CD4-positive, CD25-positive, alpha-beta regulatory T cell (primary cell): ENCODE measurements around the gene ZNF160. TPM values are rescaled to one million over a fixed set of nuclear protein-coding genes. Genes with fewer than 3 reads are reported as not detected.
A peak's percentile ranks its signal among the peaks of the same experiment; 100 is the strongest.

ENCODE experiments used
- ATAC-seq, 2 donors: fragments of 150-1000 bp; cut with Tn5 transposase; one replicate each; pipeline ENCODE4 v1.10.0; 2021; ENCODE audit warnings: low read depth in 2 of 2, moderate number of reproducible peaks in 2 of 2, moderate library complexity in 1 of 2
- DNase-seq, 3 donors: peaks; one replicate each; pipeline versions ENCODE4 v3.0.0 to v3.0.0-alpha.2; 2012 to 2022; ENCODE audit warnings: mixed read lengths in 1 of 3
- H3K27ac ChIP-seq: one replicate; pipeline ENCODE4 v1.7.0; 2013; ENCODE audit warnings: mild to moderate bottlenecking, low read length; ENCODE audit not compliant: insufficient read depth, poor library complexity, severe bottlenecking
- H3K27me3 ChIP-seq: one replicate; pipeline ENCODE4 v1.7.0; 2013; ENCODE audit warnings: low read length; ENCODE audit not compliant: control insufficient read depth, insufficient read depth
- H3K36me3 ChIP-seq: one replicate; pipeline ENCODE4 v1.7.0; 2013; ENCODE audit warnings: mild to moderate bottlenecking, low read length, moderate library complexity; ENCODE audit not compliant: control insufficient read depth, insufficient read depth
- H3K4me1 ChIP-seq: 2 replicates; pipeline ENCODE4 v1.7.0; 2013; ENCODE audit warnings: mild to moderate bottlenecking, low read length; ENCODE audit not compliant: insufficient read depth, control insufficient read depth, poor library complexity, severe bottlenecking
- H3K4me3 ChIP-seq: one replicate; pipeline ENCODE4 v1.7.0; 2013; ENCODE audit warnings: low read depth, mild to moderate bottlenecking, low read length, moderate library complexity
- H3K9me3 ChIP-seq, 2 experiments: 1 replicate in 1 of 2; 2 replicates in 1 of 2; pipeline ENCODE4 v1.7.0; 2013; ENCODE audit warnings: low read length in 2 of 2, mild to moderate bottlenecking in 1 of 2, moderate library complexity in 1 of 2; ENCODE audit not compliant: control insufficient read depth in 2 of 2
- H3K27ac Mint-ChIP-seq, 3 donors: one replicate each; pipeline ENCODE4 v1.8.0; 2020 to 2022; ENCODE audit warnings: mild to moderate bottlenecking in 3 of 3, mixed read lengths in 3 of 3, moderate library complexity in 2 of 3
- H3K27me3 Mint-ChIP-seq: one replicate; pipeline ENCODE4 v1.8.0; 2022; ENCODE audit warnings: mild to moderate bottlenecking, mixed read lengths
- H3K36me3 Mint-ChIP-seq: one replicate; pipeline ENCODE4 v1.8.0; 2020; ENCODE audit warnings: mixed read lengths
- H3K4me1 Mint-ChIP-seq, 4 donors: one replicate each; pipeline ENCODE4 v1.8.0; 2020 to 2022; ENCODE audit warnings: mixed read lengths in 4 of 4, mild to moderate bottlenecking in 1 of 4
- H3K4me3 Mint-ChIP-seq, 4 donors: one replicate each; pipeline ENCODE4 v1.8.0; 2020 to 2022; ENCODE audit warnings: mild to moderate bottlenecking in 4 of 4, mixed read lengths in 4 of 4, moderate library complexity in 3 of 4
- H3K9me3 Mint-ChIP-seq, 7 donors: one replicate each; pipeline ENCODE4 v1.8.0; 2020 to 2022; ENCODE audit warnings: mixed read lengths in 7 of 7, mild to moderate bottlenecking in 3 of 7, moderate library complexity in 2 of 7
- polyA plus RNA-seq, 4 donors: library from polyadenylated mRNA; unstranded; fragments of 300-500 nt; fragmentation: Illumina TruSeq; gene quantifications; one replicate each; pipeline ENCODE4 v1.2.3, GENCODE V29; 2021
- total RNA-seq: library from RNA; stranded (reverse); gene quantifications from one replicate; pipeline ENCODE4 v1.2.3, GENCODE V29; 2022

Gene ZNF160
- total RNA-seq (47.1 TPM), polyA plus RNA-seq (10 to 100 TPM; 19.5 to 25.8 (median 23.3) TPM)

DNA sequence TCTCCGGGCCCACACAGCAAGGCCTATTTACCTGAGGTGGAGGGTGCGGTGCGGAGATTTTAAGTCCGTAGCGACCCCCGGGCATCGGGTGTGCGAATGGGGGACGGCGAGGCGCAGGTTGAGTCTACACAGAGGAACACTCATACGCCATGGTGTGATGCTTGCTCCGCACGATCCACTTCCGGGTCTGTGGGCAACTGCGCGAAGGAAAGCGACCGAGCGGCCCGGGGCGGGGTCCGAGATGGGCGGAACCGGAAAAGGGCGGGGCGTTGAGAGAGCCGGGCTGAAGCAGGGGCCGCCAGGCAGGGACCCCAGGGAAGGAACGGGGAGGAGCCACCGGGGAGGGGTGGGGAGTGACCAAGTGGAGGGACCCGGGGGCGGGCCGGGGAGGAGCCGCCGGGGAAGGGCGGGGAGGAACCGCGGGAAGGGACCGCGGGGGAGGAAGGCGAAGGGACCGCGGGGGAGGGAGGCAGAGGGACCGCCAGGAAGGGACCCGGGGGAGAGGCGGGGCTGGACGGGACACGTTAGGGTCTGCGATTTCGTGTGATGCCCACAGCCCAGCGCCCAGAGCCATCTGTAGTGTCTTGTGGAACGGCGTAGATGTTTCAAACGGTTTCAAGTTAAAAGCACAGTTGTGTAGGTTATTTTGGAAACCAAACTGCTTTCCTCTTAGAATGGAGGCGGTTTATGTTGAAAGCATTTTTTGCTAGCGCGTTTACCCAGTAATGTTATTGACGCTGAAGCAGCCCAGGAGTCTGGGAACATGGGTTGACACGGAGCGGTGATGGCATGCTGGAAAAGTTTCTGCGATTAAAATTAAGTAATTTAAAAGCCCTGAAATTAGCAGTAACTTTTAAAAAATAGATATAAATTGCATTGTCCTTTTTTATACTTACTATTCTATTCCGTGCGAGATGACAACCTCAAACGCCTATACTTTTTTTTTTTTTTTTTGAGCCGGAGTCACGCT lies at the start of gene ZNF160:
Gene ZNF160 (minus strand): TSS at position 189 of the 970 bp plus-strand sequence. CDS start 17,146 bp downstream, outside the sequence.
- H3K36me3 Mint-ChIP-seq, result peaks cover 18% of the 10 kb centered on the region
- peak within 1 kb of the TSS; percentile 87 for H3K27ac ChIP-seq
- H3K4me1 Mint-ChIP-seq, result peaks cover 10 to 46% (median 26%) of the 10 kb centered on the region in 4 donors
- H3K4me3 Mint-ChIP-seq, result peak within 1 kb of the TSS; percentile 95 to 98 (median 97)
- peaks cover 22% of the 10 kb centered on the region for H3K4me1 ChIP-seq
- H3K27me3 ChIP-seq, result no peaks in the 10 kb centered on the region
- ATAC-seq (peak; percentile 94 to 95), DNase-seq (peak; percentile 94 to 98 (median 95))
- peaks cover 0 to 18% (median 9%) of the 10 kb centered on the region in 7 donors for H3K9me3 Mint-ChIP-seq
- peak within 1 kb of the TSS; percentile 90 to 99 (median 98) for H3K27ac Mint-ChIP-seq
- no peaks in the 10 kb centered on the region for H3K27me3 Mint-ChIP-seq
- peak within 1 kb of the TSS; percentile 87 for H3K4me3 ChIP-seq
- peaks cover under 1 to 12% of the 10 kb centered on the region in 2 experiments for H3K9me3 ChIP-seq
- peaks cover 9% of the 10 kb centered on the region for H3K36me3 ChIP-seq

DNA sequence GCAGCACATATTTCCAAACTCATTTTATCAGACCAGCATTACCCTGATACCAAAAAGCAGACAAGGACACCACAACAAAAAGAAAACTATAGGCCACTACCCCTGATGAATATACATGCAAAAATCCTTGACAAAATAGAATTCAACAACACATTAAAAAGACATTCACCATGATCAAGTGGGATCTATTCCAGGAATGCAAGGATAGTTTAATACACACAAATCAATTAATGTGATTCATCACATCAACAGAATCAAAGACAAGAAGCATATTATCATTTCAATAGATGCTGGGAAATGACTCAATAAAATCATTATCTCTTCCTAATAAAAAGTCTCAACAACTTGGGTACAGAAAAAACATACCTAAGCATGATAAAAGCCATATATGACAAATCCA lies 44.4 kb upstream of the ZNF160 start:
- peaks cover 74% of the 10 kb centered on the region for H3K36me3 Mint-ChIP-seq
- peaks cover 0 to 4% (median 0%) of the 10 kb centered on the region in 4 donors for H3K4me1 Mint-ChIP-seq
- ATAC-seq, result no peak

DNA sequence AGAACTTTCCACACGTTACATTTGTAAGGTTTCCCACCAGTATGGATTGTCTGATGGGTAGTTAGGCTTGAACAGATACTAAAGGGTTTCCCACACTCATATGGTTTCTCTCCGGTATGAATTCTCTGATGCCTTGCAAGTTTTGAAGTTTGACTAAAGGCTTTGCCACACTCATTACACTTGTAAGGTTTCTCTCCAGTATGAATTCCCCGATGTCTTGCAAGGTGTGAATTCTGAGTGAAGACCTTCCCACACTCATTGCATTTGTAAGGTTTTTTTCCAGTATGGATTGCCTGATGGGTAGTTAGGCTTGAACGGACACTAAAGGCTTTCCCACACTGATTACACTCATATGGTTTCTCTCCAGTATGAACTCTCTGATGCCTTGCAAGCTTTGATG lies 37.1 kb upstream of the ZNF160 start:
- no peak for DNase-seq
- no peak overlapping the region for H3K27ac Mint-ChIP-seq
- ATAC-seq, result no peak
- H3K4me1 Mint-ChIP-seq, result peaks cover 0 to 4% (median 0%) of the 10 kb centered on the region in 4 donors
- Histone ChIP-seq H3K4me3 (no peak overlapping the region), H3K27me3 (no peaks in the 10 kb centered on the region), H3K27ac (no peak overlapping the region), H3K9me3 (peaks cover 72 to 79% of the 10 kb centered on the region in 2 experiments), H3K36me3 (peaks cover 26% of the 10 kb centered on the region), H3K4me1 (no peaks in the 10 kb centered on the region)
- H3K4me3 Mint-ChIP-seq, result no peak overlapping the region
- no peaks in the 10 kb centered on the region for H3K27me3 Mint-ChIP-seq
- H3K36me3 Mint-ChIP-seq, result peaks cover 33% of the 10 kb centered on the region
- peaks cover 3 to 85% (median 40%) of the 10 kb centered on the region in 7 donors for H3K9me3 Mint-ChIP-seq

More for the DNA sequence above, 44.4 kb upstream of the ZNF160 start:
- no peak overlapping the region for H3K4me3 Mint-ChIP-seq
- Histone ChIP-seq H3K27me3 (no peaks in the 10 kb centered on the region), H3K9me3 (peaks cover 51 to 75% of the 10 kb centered on the region in 2 experiments), H3K36me3 (peaks cover 65% of the 10 kb centered on the region), H3K4me3 (no peak overlapping the region), H3K27ac (no peak overlapping the region), H3K4me1 (no peaks in the 10 kb centered on the region)
- H3K27ac Mint-ChIP-seq, result no peak overlapping the region
- H3K27me3 Mint-ChIP-seq, result no peaks in the 10 kb centered on the region
- H3K9me3 Mint-ChIP-seq, result peaks cover 0 to 80% (median 36%) of the 10 kb centered on the region in 7 donors
- no peak for DNase-seq

DNA sequence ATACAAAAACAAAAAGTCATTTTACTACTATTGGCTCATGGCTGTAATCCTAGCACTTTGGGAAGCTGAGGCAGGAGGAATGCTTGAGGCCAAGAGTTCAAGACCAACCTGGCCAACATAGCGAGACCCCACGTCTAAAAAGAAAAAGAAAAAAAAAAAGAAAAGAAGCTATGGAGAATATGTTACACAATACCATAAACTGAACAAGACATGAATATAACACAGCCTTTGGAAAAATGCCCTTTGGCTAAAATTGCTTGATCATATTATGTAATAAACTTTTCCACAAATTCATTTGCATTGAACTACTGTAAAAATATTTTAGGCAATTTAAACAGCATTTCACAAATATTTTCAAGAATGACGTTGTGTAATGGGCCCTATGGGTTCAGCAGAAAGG lies 33.2 kb upstream of the ZNF160 start:
- peaks cover 12% of the 10 kb centered on the region for H3K36me3 Mint-ChIP-seq
- Histone ChIP-seq H3K27me3 (no peaks in the 10 kb centered on the region), H3K9me3 (peaks cover 65 to 76% of the 10 kb centered on the region in 2 experiments), H3K4me3 (no peak overlapping the region), H3K36me3 (peaks cover under 1% of the 10 kb centered on the region), H3K27ac (no peak overlapping the region), H3K4me1 (no peaks in the 10 kb centered on the region)
- H3K4me1 Mint-ChIP-seq, result peaks cover 0 to 15% (median 2%) of the 10 kb centered on the region in 4 donors
- no peaks in the 10 kb centered on the region for H3K27me3 Mint-ChIP-seq
- peaks cover 4 to 72% (median 29%) of the 10 kb centered on the region in 7 donors for H3K9me3 Mint-ChIP-seq
- H3K4me3 Mint-ChIP-seq, result no peak overlapping the region
- ATAC-seq, result no peak
- no peak overlapping the region for H3K27ac Mint-ChIP-seq
- DNase-seq, result no peak

DNA sequence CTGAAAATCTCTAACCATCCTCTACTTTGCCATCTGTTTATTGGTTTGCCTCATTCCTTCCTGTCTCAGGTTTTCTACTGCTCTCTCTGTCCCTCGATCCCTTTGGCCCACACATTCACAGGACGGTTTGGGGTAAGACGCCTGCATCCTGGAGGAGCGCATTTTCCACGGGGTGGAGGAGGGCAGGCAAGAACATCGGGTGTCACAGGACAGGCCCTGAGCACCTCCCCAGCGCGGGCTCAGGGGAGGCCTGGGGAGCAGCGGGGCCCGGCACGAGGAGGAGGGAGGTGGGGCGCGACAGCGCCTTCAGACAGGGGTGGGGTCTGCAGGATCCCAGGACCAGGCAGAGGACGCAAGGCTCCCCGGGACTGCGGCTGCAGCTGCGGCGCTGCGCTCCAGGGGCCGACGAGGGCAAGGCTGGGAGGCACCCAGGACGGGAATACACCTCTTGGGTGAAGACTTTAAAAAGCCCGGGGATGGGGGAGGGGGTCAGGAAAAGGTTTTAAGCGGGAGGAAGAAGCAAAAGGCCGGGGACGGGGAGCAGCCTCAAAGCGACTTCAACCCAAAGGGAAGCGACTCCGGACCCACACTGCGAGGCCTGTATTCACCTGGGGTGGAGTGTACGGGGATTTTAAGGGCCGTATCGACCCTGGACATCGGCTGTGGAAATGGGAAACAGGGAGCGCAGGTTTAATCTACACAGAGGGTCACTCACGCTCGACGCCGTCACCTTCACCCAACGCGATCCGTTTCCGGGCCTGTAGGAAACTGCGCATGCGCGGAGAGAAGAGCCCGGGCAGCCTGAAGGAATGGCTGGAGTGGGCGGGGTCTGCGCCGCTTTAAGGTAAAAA lies 29.1 kb upstream of the ZNF160 start, which contains the start of gene ZNF415:
Gene ZNF415 (minus strand): TSS at position 770 of the 851 bp plus-strand sequence. CDS start 10,234 bp downstream, outside the sequence.
- H3K36me3 Mint-ChIP-seq, result peaks cover 22% of the 10 kb centered on the region
- Histone ChIP-seq H3K27me3 (no peaks in the 10 kb centered on the region), H3K36me3 (no peaks in the 10 kb centered on the region), H3K4me3 (peak within 1 kb of the TSS; percentile 43), H3K4me1 (no peaks in the 10 kb centered on the region), H3K9me3 (peaks cover 33 to 38% of the 10 kb centered on the region in 2 experiments), H3K27ac (no peak within 1 kb of the TSS)
- ATAC-seq, result no peak
- H3K27ac Mint-ChIP-seq, result peak within 1 kb of the TSS in 2 of 3 donors; percentile 39 to 59
- H3K4me3 Mint-ChIP-seq, result peak within 1 kb of the TSS; percentile 58 to 89 (median 80)
- no peaks in the 10 kb centered on the region for H3K27me3 Mint-ChIP-seq
- peaks cover 4 to 47% (median 17%) of the 10 kb centered on the region in 7 donors for H3K9me3 Mint-ChIP-seq
- H3K4me1 Mint-ChIP-seq, result peaks cover 0 to 26% (median 2%) of the 10 kb centered on the region in 4 donors
- DNase-seq, result peak in 2 of 3 donors; percentile 24 to 26

DNA sequence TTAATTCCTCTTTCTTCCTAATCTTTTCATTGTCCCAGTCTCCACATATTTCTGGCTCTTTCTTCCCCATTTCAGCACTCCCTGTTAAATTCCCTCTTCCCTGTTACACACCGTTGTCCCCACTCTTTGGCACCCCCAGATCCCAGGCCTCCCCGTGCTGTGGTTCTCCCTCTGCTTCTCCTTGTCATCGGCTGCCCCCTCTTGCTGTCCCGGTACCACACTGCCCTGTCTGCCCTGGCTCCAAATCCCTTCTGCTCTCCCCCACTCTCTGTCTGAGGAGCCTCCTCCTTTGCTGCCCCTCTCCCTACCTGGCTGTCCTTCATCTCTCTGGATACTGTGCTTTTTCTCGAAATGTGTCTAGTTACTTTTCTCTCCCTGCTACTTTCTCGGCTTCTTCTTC lies 28.5 kb upstream of the ZNF160 start:
- ATAC-seq (no peak), DNase-seq (no peak)
- Mint-ChIP-seq H3K4me1 (peaks cover 0 to 29% (median 2%) of the 10 kb centered on the region in 4 donors), H3K36me3 (peaks cover 22% of the 10 kb centered on the region), H3K27ac (peak overlapping the region in 2 of 3 donors; percentile 12 to 39), H3K9me3 (peaks cover 3 to 42% (median 15%) of the 10 kb centered on the region in 7 donors), H3K4me3 (peak overlapping the region; percentile 58 to 89 (median 80)), H3K27me3 (no peaks in the 10 kb centered on the region)
- H3K4me1 ChIP-seq, result no peaks in the 10 kb centered on the region
- peaks cover 29 to 31% of the 10 kb centered on the region in 2 experiments for H3K9me3 ChIP-seq
- H3K36me3 ChIP-seq, result no peaks in the 10 kb centered on the region
- H3K4me3 ChIP-seq, result peak overlapping the region; percentile 43
- no peaks in the 10 kb centered on the region for H3K27me3 ChIP-seq
- no peak overlapping the region for H3K27ac ChIP-seq

DNA sequence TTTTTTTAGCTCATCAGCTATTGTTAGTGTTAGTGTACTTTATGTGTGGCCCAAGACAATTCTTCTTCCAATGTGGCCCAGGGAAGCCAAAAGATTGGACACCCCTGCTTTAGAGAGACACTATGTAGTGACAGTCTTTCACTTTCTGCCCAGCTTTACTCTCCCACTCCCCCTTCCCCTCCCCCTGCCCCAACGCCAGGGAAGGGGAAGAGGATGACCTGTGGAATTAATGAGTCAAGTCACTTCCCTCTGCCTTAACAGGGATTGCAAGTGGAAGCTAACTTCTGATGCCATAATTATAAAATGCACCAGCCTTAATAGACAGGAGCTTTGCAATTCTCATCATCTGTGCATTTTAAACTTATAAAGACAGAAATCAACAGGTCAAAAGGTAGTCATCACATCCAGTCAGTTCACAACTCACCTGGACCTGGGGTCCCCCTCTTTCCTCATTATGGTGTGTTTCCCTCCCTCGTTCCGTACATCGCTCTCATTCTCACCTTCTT lies 27.9 kb upstream of the ZNF160 start:
- no peak overlapping the region for H3K27ac ChIP-seq
- peaks cover 25 to 30% of the 10 kb centered on the region in 2 experiments for H3K9me3 ChIP-seq
- no peaks in the 10 kb centered on the region for H3K36me3 ChIP-seq
- no peaks in the 10 kb centered on the region for H3K27me3 Mint-ChIP-seq
- peaks cover 3 to 36% (median 14%) of the 10 kb centered on the region in 7 donors for H3K9me3 Mint-ChIP-seq
- peaks cover 22% of the 10 kb centered on the region for H3K36me3 Mint-ChIP-seq
- no peak overlapping the region for H3K27ac Mint-ChIP-seq
- ATAC-seq, result no peak
- no peak overlapping the region for H3K4me3 ChIP-seq
- peak overlapping the region in 2 of 4 donors; percentile 5 to 89 for H3K4me3 Mint-ChIP-seq
- DNase-seq, result no peak
- no peaks in the 10 kb centered on the region for H3K27me3 ChIP-seq
- H3K4me1 ChIP-seq, result no peaks in the 10 kb centered on the region
- H3K4me1 Mint-ChIP-seq, result peaks cover 0 to 29% (median 2%) of the 10 kb centered on the region in 4 donors
